GM10248 (cell line): ENCODE measurements around the gene SLC2A5.

ENCODE experiments used
- CTCF ChIA-PET: fragments of 300-600 bp; sonication (Branson Sonifier 250); formaldehyde crosslinking; extraction: SDS; loops from one replicate; lab custom pipeline; 2021; ENCODE audit warnings: antibody characterized with exemption; lab: Yijun Ruan, JAX
- POLR2A ChIA-PET: fragments of 350-650 bp; sonication (Branson Sonifier 250); formaldehyde crosslinking; extraction: SDS; loops from one replicate; lab custom pipeline; 2020; ENCODE audit warnings: antibody characterized with exemption; lab: Yijun Ruan, JAX
- DNase-seq: peaks from one replicate; pipeline ENCODE4 v3.0.0; 2012; ENCODE audit errors: extremely low spot score
- CTCF ChIP-seq: IDR thresholded peaks from 2 replicates; pipeline ENCODE4 v1.5.1; 2012; ENCODE audit warnings: mild to moderate bottlenecking, low read depth; ENCODE audit errors: extremely low read depth, missing control alignments, control extremely low read depth

SLC2A5 gene

GRCh38 chr1:9057851-9058250 lies 11.6 kb downstream of the SLC2A5 start:
- ChIA-PET CTCF (interaction anchor here (0.9 to 2.0 kb wide), 3 partner anchors 44 to 69 kb away, joined by 3 to 4 read pairs (median 4); no protein-coding TSS in a partner anchor), POLR2A (no interaction called here)
- DNase-seq = no peak
- TF ChIP-seq CTCF = no peak

GRCh38 chr1:9052272-9053049 lies 17.0 kb downstream of the SLC2A5 start:
- TF ChIP-seq CTCF = no peak
- no peak for DNase-seq
- ChIA-PET CTCF (interaction anchor here (2.5 kb wide), 1 partner anchor 50 kb away, joined by 8 read pairs; no protein-coding TSS in a partner anchor), POLR2A (no interaction called here)

- no peak for DNase-seq
- no peak for TF ChIP-seq CTCF
- ChIA-PET POLR2A (no interaction called here), CTCF (interaction anchor here (2.5 to 3.5 kb wide), 2 partner anchors 11 to 51 kb away, joined by 8 to 13 read pairs; no protein-coding TSS in a partner anchor)
These were observed 18.1 kb downstream of the SLC2A5 start for GRCh38 chr1:9051379-9051778.

- no peak for TF ChIP-seq CTCF
- ChIA-PET POLR2A (no interaction called here), CTCF (interaction anchor here (2.5 to 3.5 kb wide), 2 partner anchors 12 to 51 kb away, joined by 8 to 13 read pairs; no protein-coding TSS in a partner anchor)
- DNase-seq = no peak
These were observed 18.6 kb downstream of the SLC2A5 start for GRCh38 chr1:9050803-9051202.

- POLR2A ChIA-PET = no interaction called here
- no peak for TF ChIP-seq CTCF
- CTCF ChIA-PET = interaction anchor here (1.1 to 3.5 kb wide), 5 partner anchors 10 to 62 kb away, joined by 4 to 13 read pairs (median 7); no protein-coding TSS in a partner anchor
- no peak for DNase-seq
These were observed 20.9 kb downstream of the SLC2A5 start for GRCh38 chr1:9048551-9048950.

- TF ChIP-seq CTCF = no peak
- DNase-seq = no peak
- CTCF ChIA-PET = interaction anchor here (0.8 to 2.0 kb wide), 3 partner anchors 12 to 64 kb away, joined by 3 to 9 read pairs (median 7); no protein-coding TSS in a partner anchor
- POLR2A ChIA-PET = no interaction called here
These were observed 22.4 kb downstream of the SLC2A5 start for GRCh38 chr1:9047019-9047418.
